ENCODE data around the gene TCF4.

The TCF4 gene

DNA sequence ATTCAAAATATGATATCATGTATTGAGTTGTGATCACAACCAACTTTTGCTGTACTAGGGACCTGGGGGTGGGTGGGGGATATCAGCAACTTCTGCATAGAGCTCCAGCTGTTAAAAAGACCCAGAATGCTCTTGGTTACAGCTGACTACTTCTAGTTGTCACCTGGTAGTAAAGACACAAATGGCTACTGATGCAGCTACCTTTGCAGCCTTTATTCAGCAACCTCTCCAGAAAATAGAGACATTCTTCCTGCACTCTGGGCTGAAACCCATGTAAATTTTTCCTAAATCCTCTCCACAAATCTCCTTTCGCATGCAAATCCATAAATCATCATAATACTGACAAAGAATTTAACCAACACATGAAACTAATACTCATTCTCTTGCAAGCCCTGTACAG lies 238.3 kb downstream of the TCF4 start:
- no peak for DNase-seq (ENCODE audit: low read depth in 2 of 2)

DNA sequence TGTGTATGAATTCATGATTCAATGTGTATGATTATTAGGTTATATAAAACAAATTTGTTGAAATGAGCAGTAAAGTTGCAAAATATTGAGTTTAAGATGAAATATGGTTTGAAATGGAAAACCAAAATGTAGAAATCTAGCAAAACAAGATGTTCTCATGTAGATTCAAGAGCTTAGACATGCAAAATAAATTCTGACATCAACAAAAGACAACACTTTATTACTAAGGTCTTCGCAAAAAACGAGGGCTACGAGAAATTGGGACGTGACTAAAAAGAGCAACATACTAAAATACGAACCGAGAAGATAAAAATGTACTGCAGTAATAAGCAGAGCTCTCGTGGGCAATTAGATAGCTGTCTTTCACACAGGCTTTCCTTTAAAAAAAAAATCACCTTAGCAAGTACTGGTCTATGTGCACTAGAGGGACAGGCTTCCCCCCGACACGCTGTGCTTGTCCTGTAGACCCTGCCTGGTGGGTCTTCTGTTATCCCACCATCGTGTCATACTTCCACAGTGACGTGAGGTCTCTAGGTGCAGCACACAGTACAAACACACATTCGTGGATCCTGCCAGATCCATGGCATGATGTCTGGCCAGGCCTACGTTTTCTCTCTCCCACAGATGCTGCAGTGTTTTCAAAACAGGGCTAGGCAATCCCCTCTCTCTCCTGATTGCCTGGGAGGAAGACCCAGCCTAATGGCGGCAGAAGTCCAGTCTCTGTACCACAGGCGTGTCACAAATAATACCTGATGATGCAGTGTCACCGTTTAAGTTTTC lies 240.8 kb downstream of the TCF4 start:
- no peak for DNase-seq (ENCODE audit: low read depth in 2 of 2)

DNA sequence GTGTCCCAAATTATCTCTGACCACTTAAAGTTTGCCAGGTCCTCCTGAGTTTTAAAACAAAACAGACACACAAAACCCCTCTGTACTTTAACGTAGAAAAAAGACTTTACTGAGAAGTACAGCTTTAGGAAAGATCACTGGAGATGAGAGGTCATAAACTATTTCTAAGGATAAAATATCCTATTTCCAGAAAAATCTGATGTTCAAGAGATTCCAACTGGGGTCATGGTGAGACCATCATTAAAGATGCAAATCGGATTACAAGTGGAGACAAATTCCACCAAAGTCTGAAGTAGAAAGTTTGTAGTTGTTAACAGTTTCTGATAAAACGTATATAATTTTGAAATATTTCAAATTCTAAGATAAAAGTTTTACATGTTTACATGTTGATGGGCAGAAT lies 241.6 kb downstream of the TCF4 start:
- no peak for DNase-seq (ENCODE audit: low read depth in 2 of 2)

DNA sequence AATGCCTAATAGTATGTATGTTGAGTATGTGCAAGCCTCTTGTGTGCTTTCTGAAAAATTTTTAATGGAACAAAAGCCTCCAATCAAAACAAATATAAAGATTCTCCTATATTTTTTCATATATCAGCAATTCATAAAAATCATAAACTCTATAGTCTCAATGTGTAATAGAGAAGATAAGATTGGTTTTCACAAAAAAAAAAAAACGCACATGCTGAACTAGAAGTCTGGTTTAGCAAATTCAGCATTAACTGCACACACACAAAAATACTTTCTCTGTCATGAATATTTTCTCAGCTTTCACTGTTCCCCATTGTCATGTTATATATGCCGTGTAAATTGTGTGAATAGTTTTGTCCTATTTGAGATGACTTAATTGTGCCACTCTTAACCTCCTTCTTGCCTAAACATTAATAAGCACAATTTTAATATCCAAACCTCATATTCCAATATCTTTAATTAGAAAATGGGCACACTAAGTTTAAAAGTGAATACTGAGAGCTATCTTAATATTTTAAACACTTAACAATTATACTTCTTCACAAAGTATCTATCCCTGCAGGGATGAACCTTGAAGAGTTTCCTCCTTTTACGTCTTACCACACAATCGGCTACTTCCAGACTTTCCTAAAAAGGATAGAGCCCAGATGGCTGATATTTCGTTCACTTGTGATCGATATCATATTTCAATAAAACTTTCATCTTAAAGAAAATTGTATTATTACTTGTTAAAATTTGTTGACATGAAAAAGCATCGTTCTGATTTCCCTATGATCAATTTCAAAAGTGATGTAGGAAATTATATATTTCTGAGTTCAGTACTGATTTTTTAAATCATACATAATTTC lies 242.7 kb downstream of the TCF4 start:
- DNase-seq (ENCODE audit: low read depth in 2 of 2), result no peak

DNA sequence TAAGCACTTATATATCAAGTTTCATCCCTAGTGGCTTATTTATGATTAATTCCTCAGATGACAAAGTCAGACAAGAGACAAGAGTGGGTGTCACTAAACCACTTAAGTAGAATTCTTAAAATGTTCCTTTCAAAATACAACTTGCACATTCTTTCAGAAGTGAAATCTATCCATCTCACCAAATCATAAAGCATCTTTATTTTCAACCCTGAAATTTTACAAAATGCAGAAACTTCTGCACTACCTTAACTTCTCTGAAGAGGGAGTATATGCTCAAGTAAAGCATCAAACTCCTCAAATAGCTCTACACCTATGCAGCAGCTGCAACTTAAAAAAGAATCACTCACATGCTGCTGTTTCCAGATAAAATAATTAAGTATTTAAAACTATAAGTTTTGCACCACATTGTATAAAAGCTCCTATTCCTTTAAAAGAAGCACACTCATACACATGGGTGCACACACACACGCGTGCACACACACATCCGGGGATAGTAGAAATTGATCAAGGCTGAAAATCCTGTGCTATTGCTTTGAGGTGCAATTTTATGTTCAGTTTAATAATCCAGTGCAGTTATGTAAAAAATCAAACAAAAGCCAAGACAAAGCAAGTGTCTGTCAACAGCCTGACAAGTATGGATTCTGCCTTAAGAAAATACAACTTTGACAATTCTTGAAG lies 244.5 kb downstream of the TCF4 start:
- DNase-seq (ENCODE audit: low read depth in 2 of 2), result no peak

DNA sequence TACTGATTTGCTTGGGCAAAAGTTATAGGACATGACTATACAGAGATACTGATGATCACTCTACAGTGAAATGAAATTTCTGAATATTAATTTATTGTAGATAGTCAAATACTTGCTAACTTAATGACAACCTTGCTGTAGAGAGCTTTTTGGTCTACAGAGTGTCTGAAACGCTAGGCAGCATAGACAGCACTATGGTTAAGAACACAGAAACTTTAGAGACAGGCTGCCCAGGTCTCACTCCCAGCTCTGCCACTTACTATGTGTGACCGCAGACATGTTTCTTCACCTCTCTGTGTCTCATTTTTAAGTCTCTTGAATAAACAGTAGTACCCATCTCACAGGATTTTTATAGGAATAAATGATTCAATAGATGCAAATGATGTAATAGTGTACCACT lies 247.0 kb downstream of the TCF4 start:
- no peak for DNase-seq (ENCODE audit: low read depth in 2 of 2)

DNA sequence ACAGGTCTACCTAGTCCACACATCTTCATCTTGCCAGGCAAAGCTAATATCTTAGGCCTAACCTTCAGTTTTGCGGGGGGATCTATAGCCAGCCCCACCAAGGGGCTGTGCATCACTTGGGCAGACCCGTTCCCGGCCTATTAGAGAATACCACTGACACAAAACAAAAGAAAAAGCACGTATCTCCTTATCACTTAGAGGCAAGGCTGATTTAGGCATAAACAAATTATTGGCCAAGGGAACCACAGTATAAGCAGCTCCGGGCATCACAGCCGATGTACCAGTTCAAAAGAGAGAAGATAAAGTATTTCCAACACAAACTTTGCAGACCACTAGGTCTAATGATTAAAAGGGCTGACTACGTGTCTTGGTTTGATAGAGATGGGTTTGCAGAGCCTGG lies 248.0 kb downstream of the TCF4 start:
- DNase-seq (ENCODE audit: low read depth in 2 of 2), result no peak

DNA sequence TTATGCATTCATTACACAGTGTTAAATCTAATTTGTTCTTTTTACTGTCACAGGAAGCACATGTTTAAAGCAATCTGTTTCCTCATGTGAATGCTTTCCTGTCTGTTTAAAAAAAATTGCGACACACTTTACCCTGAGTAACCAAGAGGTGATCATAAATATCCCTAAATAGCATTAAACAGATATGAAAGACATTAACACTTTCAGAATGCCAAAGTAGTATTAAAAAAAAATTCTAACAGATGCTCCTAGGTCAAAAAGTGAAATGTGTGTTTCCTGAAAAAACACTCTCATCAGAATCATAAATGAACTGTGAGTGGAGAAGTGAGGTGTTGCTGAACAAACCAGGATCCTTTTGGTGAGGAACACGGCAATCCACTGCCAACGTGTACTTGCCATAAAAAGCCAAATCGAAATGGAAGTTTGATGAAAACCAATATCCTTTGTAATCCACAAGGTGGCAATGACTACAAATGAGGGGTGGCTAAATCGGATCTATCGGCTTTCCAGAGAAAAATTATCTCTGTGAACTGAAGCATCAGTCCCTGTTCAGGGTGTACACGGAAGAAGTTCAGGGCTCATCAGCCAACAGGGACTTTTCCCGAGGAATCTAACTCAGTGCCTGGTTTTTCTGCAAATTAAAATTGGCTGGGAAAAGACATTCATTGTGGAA lies 248.9 kb downstream of the TCF4 start:
- no peak for DNase-seq (ENCODE audit: low read depth in 2 of 2)

DNA sequence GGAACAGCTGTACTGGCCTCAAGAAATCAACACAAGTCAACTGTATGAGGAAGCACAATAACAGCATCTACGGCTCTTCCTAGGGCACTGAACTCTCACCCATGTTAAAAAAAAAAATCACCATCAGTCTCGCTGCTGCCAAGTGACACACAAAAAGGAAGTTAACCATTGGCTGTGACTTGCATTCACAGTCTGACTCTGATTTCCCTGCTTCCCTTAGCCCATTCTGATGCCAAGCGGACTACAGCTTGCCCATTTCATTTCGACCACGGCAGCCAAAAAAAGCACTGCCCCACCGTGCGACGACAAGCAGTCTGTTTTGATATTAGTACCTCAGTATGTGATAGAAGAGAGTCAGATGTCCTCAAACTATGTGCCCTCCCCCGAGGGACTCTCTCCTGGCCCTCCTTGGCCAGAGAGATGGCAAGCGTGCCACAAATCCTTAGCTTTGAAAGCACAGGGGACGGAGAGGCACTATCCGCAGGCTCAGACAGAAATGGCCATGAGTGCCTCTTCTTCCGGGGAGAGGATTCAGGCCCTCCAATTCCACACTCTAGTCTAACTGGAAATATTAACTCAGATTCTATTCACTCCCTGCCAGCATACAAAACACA lies 250.0 kb downstream of the TCF4 start:
- DNase-seq (ENCODE audit: low read depth in 2 of 2), result no peak

DNA sequence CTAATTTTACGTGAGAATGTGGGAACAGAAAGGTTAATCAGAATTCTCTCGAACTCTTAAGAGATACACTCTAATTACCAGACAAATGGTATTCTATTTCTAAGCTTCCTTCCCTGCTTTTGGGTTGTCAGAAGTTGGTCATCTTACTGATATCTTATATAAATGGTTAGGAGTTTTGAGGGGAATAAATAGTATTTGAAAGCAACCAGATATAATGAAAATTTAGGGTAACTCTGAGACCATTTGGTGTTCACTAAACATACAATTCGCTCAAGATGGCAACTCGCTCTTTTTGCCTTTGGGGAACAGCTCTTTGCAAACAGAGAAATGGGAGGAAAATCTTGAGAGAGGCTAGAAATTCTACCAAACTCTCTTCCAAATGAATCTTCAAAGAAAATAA lies 250.9 kb downstream of the TCF4 start:
- DNase-seq (ENCODE audit: low read depth in 2 of 2), result no peak

DNA sequence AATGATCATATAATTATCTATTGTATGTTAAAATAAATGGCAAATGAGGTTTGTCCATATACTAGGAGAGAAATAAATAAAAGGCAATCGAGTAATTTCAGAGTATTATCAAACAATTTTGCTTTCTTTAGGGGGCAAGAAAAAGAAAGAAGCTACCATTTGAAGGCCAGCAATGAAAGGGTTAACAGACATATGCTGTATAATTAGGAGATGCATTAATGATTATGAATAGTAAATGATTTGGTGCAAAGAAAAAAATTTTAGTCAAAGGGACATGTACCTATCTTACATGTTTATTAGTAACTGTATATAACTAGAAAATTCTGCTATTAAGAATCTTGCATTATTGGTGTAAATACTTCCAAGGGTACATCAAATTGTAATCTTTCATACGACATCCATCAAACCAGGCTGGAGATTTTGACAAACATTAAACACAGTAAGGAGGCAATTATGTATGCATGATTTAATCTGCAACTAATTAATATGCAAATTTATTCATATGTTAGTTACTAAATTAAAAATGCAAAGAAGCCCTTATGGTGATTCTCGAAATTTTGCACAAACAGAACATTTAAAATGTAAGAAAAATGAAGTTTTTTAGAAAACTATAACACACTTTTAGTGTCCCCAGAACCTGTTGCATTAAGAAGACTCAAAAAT lies 251.4 kb downstream of the TCF4 start:
- DNase-seq (ENCODE audit: low read depth in 2 of 2), result no peak

DNA sequence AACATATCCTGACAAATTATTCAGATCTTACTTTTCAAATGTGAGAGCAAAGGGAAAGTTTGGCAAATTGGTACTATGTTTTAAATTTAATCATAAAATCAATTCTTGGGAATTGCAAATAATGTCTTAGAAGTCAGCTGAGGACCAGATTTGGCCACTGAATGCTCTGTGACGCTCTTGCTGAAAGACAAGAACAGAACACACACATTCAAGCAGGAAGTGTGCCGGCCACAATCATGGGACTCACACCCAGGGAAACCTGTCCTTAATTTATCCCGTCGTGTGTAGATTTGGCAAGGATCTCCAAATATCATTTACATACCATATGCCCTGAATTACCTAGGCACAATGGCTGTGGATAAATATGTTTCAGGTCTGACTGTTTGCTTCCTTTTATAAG lies 253.1 kb downstream of the TCF4 start:
- DNase-seq (ENCODE audit: low read depth in 2 of 2), result no peak

DNA sequence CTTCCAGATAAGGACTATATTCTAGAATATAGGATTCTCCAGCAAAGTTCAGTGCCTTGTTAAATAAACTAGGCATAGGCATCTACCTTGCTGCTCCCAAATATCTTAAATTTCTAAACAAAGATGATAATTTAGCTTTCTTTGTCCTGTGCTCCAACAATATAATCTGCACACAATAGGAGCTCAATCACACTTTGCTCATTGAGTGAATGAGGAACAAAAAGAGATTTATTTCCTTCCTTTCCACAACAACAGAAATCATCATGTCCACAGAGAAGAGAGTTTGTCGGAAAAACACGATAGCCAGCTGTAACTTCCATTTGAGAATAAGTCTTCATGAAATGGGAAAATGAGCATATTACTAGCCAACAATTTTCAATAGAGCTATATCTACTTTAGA lies 256.7 kb downstream of the TCF4 start:
- DNase-seq (ENCODE audit: low read depth in 2 of 2), result no peak

DNA sequence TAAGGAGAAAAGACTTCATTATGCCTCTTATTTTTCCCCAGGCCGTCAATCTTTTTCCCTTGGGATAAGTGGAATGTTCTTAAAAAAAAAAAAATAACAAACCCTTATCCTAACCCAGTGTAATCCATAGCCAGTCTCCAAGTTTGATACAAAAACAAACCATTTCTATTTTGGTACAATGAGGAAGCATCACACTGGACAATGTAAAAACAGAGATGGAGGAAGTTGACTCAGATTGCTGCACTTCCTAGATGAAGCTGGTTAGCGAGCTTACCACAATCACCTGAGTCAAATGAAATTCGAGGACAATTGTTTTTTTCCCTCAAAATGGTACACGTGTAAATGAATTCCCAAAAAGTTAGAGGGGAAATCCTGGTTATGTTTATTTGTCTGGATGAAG lies 259.7 kb downstream of the TCF4 start:
- DNase-seq (ENCODE audit: low read depth in 2 of 2), result no peak

DNA sequence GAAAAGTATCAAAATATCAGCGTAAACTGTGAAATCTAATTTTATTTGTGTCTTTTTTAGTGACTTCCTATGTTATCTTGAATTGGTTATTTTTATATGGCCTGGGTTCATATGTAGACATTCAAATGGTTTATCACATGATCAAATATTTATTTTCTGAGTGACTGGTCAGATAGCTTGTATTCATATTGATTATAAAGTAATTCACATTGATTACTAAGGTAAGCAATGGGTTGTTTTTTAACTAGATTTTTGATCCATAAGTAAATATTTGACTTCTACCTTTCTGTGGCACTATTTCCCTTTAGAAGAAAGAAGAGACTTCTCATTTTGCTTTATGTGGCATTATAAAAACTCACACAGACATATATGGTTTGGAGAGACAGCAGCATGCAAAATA lies 260.5 kb downstream of the TCF4 start:
- DNase-seq (ENCODE audit: low read depth in 2 of 2), result no peak

DNA sequence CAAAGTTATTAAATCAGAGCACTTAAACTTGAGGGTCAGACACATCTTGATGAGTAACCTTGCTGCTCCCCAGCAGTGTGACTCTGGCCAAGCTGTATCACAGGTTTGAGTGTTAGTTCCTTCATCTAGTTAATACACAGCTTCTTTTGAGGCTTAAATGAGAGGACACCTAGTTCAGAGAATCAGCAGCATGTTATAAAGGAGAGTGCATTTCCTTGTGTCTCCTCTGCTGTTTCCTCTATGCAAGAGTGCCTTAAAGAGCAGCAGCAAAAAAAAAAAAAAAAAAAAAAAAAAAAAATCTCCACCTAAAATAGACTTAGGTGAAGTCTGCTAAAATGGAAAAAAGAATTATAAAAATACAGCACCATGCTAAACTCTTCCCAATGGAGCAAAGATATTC lies 261.9 kb downstream of the TCF4 start:
- no peak for DNase-seq (ENCODE audit: low read depth in 2 of 2)

DNA sequence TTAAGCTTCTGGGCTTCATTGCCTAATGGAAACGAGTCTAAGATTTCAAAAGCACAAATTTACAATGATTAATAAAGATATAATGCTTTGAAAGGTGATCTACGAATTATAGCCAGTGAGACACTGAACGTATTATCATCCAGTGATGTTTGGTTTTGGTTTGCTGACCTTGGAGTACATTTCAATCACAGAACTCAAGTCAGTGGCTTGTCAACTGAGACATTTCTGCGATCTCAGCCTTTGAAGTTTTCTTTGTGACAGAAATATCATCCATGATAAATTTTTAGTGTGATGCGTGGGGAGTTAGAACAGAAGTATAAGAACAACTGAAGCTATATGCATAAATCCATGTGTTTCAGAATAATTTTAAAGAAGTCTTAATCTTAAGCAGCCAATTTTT lies 263.8 kb downstream of the TCF4 start:
- DNase-seq (ENCODE audit: low read depth in 2 of 2), result no peak

DNA sequence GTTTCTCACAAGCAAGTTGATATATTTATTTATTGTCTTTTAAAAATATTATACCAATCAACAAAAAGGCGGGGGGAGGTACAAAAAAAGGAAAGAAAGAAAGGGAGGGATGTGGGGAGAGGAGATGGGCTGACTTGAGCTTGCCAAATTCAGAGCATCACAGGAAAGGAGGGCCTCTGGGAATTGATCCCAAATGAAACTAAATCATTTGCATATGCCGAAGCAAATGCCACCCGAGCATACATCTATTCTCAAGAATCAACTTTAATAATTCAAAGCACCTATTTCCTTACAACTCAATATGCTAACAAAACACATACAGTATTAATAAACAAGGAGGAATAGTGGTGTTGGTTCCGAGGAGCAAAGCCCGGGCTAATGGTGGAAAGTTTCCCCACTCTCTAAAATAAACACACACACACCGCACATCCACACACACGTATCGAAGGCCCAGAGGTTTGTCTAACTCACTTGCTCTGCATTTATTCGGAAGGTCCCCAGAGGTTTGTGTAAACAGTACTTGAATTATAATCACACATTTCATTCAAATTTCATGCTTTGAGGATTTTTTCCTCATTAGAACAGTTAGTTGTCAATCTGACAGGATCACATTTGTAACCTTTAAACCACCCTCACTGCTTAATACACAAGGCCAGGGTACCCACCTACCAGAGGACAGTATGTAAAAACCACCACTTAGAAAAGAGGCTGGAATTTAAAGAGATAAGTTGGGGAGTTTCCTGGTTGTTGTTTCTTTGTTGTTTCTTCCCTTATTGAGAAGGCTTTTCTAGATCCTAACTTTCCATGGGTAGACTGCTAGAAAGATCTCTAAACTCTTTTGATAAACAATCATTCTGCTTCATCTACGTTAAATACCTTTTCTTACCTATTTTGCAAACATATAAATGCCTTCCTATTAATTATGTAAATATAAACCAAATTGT lies 264.7 kb downstream of the TCF4 start:
- DNase-seq (ENCODE audit: low read depth in 2 of 2), result no peak

DNA sequence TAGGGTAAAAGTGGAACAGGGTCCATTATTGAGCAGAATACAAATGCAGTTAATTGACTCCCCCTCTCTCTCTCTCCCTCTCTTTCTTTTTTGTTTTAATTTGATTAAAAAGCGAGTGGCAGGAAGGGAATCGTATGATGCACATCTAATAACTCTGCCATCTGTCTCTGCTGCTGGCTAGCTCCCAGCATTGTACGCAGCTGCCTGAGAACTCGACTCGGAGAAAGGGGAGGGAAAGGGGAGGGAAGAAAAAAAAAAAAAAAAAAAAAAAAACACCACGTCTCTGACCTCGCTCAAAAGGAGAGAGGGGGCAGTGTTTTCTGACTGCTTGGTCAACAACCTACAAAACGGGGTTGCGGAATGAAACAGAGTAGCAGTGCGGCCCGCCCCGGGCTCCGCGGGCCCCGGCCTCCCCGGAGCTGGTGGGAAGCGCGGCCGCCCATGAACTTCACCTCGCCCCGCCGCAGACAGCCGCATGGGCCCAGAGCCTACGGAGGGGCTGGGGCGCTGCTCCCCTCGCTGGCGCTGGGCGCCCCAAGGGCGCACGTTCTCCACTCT lies 265.7 kb downstream of the TCF4 start:
- no peak for DNase-seq (ENCODE audit: low read depth in 2 of 2)

Measured in stimulated activated CD4-positive, alpha-beta T cell treated with anti-CD3 and anti-CD28 coated beads, Interleukin-4, amount 100 ng/mL, for 48 hours (primary cell).